CD14-positive monocyte (primary cell): Measurements from ENCODE around the gene TMEM45A. TPM values are rescaled to one million over a fixed set of nuclear protein-coding genes. Genes with fewer than 3 reads are reported as not detected.

ENCODE experiments used
- DNase-seq, 3 donors: peaks; one replicate each; pipeline ENCODE4 v3.0.0-alpha.2; 2011 to 2022
- H2AFZ ChIP-seq: 2 replicates; pipeline ENCODE4 v1.6.0; 2012; ENCODE audit warnings: mild to moderate bottlenecking, low read depth, low read length, inconsistent platforms; ENCODE audit not compliant: insufficient read depth, poor library complexity, severe bottlenecking
- H3K27ac ChIP-seq, 2 donors: 1 replicate in 1 of 2; 2 replicates in 1 of 2; pipeline ENCODE4 v1.5.1; 2012 to 2013; ENCODE audit warnings: low read length in 2 of 2, control low read depth in 1 of 2, inconsistent platforms in 1 of 2, low read depth in 1 of 2, mild to moderate bottlenecking in 1 of 2
- H3K27me3 ChIP-seq, 2 donors: one replicate each; pipeline versions ENCODE4 v1.6.0 to v1.6.1; 2011 to 2013; ENCODE audit warnings: low read length in 2 of 2; ENCODE audit not compliant: control insufficient read depth in 2 of 2, insufficient read depth in 2 of 2
- H3K36me3 ChIP-seq, 2 donors: replicated peaks in 1 of 2; 1 replicate in 1 of 2; 2 replicates in 1 of 2; pipeline versions ENCODE4 v1.5.1 to v1.6.1; 2012 to 2013; ENCODE audit warnings: low read length in 2 of 2, control low read depth in 1 of 2, inconsistent platforms in 1 of 2, mild to moderate bottlenecking in 1 of 2; ENCODE audit not compliant: insufficient read depth in 2 of 2, control insufficient read depth in 1 of 2
- H3K4me1 ChIP-seq, 2 donors: 1 replicate in 1 of 2; 2 replicates in 1 of 2; pipeline versions ENCODE4 v1.5.1 to v1.6.1; 2012 to 2013; ENCODE audit warnings: low read length in 2 of 2, control low read depth in 1 of 2, inconsistent platforms in 1 of 2, mild to moderate bottlenecking in 1 of 2, moderate library complexity in 1 of 2; ENCODE audit not compliant: insufficient read depth in 2 of 2, control insufficient read depth in 1 of 2
- H3K4me2 ChIP-seq: replicated peaks from 2 replicates; pipeline ENCODE3; 2012; ENCODE audit warnings: low read length, moderate library complexity, mild to moderate bottlenecking; ENCODE audit not compliant: poor library complexity, severe bottlenecking; ENCODE audit errors: extremely low read depth
- H3K4me3 ChIP-seq, 3 experiments: fragments of 200-600 bp in 1 of 3; sonication (generic) in 1 of 3; replicated peaks in 1 of 3; 1 replicate in 2 of 3; 2 replicates in 1 of 3; pipeline ENCODE4 v1.5.1; 2011 to 2013; ENCODE audit warnings: low read length in 3 of 3, mild to moderate bottlenecking in 3 of 3, control low read depth in 2 of 3, low read depth in 2 of 3, inconsistent platforms in 1 of 3, moderate library complexity in 1 of 3
- H3K79me2 ChIP-seq: 2 replicates; pipeline ENCODE4 v1.6.0; 2012; ENCODE audit warnings: mild to moderate bottlenecking, control low read depth, inconsistent platforms, low read length, moderate library complexity; ENCODE audit not compliant: insufficient read depth
- H3K9ac ChIP-seq: 2 replicates; pipeline ENCODE4 v1.6.0; 2017; ENCODE audit warnings: low read length, mild to moderate bottlenecking; ENCODE audit not compliant: insufficient read depth, poor library complexity, severe bottlenecking
- H3K9me3 ChIP-seq, 2 donors: replicated peaks in 1 of 2; 1 replicate in 1 of 2; 2 replicates in 1 of 2; pipeline versions ENCODE4 v1.5.1 to v1.6.1; 2012 to 2013; ENCODE audit warnings: low read length in 2 of 2, control low read depth in 1 of 2; ENCODE audit not compliant: control insufficient read depth in 1 of 2, insufficient read depth in 1 of 2
- H4K20me1 ChIP-seq: 2 replicates; pipeline ENCODE4 v1.6.0; 2012; ENCODE audit warnings: mild to moderate bottlenecking, low read length, control low read depth, moderate library complexity; ENCODE audit not compliant: insufficient read depth
- H3K27ac Mint-ChIP-seq, 7 donors: one replicate each; pipeline ENCODE4 v1.8.0; 2020; ENCODE audit warnings: mild to moderate bottlenecking in 7 of 7, mixed read lengths in 7 of 7, moderate library complexity in 6 of 7, inconsistent platforms in 2 of 7
- H3K27me3 Mint-ChIP-seq, 3 donors: one replicate each; pipeline ENCODE4 v1.8.0; 2021 to 2022; ENCODE audit warnings: low read depth in 3 of 3, mild to moderate bottlenecking in 3 of 3, mixed read lengths in 3 of 3, moderate library complexity in 3 of 3, inconsistent platforms in 1 of 3
- H3K36me3 Mint-ChIP-seq, 2 donors: one replicate each; pipeline ENCODE4 v1.8.0; 2020; ENCODE audit warnings: mixed read lengths in 2 of 2, inconsistent platforms in 1 of 2, mild to moderate bottlenecking in 1 of 2
- H3K4me1 Mint-ChIP-seq: one replicate; pipeline ENCODE4 v1.8.0; 2020; ENCODE audit warnings: mild to moderate bottlenecking, mixed read lengths
- H3K4me3 Mint-ChIP-seq, 2 donors: one replicate each; pipeline ENCODE4 v1.8.0; 2020; ENCODE audit warnings: mild to moderate bottlenecking in 2 of 2, mixed read lengths in 2 of 2, moderate library complexity in 1 of 2
- H3K9me3 Mint-ChIP-seq, 7 donors: one replicate each; pipeline ENCODE4 v1.8.0; 2020 to 2022; ENCODE audit warnings: mixed read lengths in 7 of 7, mild to moderate bottlenecking in 6 of 7, moderate library complexity in 6 of 7, inconsistent platforms in 2 of 7
- WGBS: methylation state at CpG from one replicate; pipeline ENCODE4 v1.1.5; 2013; ENCODE audit warnings: missing lambda C conversion rate; ENCODE audit not compliant: insufficient coverage; 5-methylcytosine and 5-hydroxymethylcytosine counted together
- intact Hi-C, 2 donors: fragments of 100-400 bp; cut with micrococcal nuclease; formaldehyde crosslinking; loops; one replicate each; pipeline versions ENCODE4 v1.15.0 to v1.15.1; 2023
- polyA plus RNA-seq, 3 donors: library from polyadenylated mRNA; depleted of rRNA in 1 of 3; unstranded in 2 of 3; stranded (reverse) in 1 of 3; fragments of 300-500 nt in 2 of 3; fragments of >200 nt in 1 of 3; fragmentation: Illumina TruSeq in 2 of 3; gene quantifications; 1 replicate in 2 of 3; 2 replicates in 1 of 3; pipeline ENCODE4 v1.2.3, GENCODE V29; 2012 to 2021
- TF ChIP-seq, protein P1 (sequence below): fragments of 200-600 bp; IDR thresholded peaks from one replicate; pipeline ENCODE4 v1.8.0; 2022; ENCODE audit warnings: antibody characterized with exemption, mild to moderate bottlenecking

Gene TMEM45A
- polyA plus RNA-seq, 3 donors = 0.03 to 1.5 (median 0.97) TPM

DNA sequence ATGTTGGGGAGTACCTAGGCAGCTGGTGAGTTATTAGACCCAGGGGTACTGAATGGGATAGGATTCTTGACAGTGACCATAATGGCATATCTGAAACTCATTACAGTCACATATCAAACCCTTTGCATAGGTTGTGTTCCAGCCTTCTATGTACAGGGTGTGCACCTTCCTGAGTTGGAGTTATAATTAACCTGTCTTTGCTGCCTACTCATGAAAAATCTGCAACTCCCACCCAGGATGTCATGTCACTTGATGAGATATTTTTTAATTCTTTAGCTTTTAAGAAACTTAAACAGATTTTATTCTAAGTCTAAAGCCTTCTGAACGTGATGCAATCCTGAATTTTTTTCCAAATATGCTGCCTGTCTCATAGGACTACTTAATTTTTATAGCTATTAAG is 95.8 kb downstream of the TMEM45A start:
- H3K9me3 Mint-ChIP-seq = peaks cover 0 to 12% (median 3%) of the 10 kb centered on the region in 7 donors
- H3K4me3 Mint-ChIP-seq = no peak overlapping the region
- no peaks in the 10 kb centered on the region for H3K36me3 Mint-ChIP-seq
- H3K27ac ChIP-seq = no peak overlapping the region
- H3K4me1 Mint-ChIP-seq = peaks cover 4% of the 10 kb centered on the region
- no peak overlapping the region for H3K27ac Mint-ChIP-seq
- intact Hi-C loops = no loop called here
- no peaks in the 10 kb centered on the region for H3K79me2 ChIP-seq
- H3K4me1 ChIP-seq = peaks cover 4 to 5% of the 10 kb centered on the region in 2 donors
- no CpG with 5 or more reads among the region's 1 CpG for WGBS
- no peak overlapping the region for H3K4me2 ChIP-seq
- no peak for DNase-seq
- no peaks in the 10 kb centered on the region for H3K36me3 ChIP-seq
- no peak overlapping the region for H3K9ac ChIP-seq
- H3K27me3 ChIP-seq = no peaks in the 10 kb centered on the region
- no peak overlapping the region for H3K4me3 ChIP-seq
- H3K9me3 ChIP-seq = no peaks in the 10 kb centered on the region
- no peak overlapping the region for H2AFZ ChIP-seq
- peaks cover 0 to 4% (median 0%) of the 10 kb centered on the region in 3 donors for H3K27me3 Mint-ChIP-seq
- TF ChIP-seq, protein P1, sequence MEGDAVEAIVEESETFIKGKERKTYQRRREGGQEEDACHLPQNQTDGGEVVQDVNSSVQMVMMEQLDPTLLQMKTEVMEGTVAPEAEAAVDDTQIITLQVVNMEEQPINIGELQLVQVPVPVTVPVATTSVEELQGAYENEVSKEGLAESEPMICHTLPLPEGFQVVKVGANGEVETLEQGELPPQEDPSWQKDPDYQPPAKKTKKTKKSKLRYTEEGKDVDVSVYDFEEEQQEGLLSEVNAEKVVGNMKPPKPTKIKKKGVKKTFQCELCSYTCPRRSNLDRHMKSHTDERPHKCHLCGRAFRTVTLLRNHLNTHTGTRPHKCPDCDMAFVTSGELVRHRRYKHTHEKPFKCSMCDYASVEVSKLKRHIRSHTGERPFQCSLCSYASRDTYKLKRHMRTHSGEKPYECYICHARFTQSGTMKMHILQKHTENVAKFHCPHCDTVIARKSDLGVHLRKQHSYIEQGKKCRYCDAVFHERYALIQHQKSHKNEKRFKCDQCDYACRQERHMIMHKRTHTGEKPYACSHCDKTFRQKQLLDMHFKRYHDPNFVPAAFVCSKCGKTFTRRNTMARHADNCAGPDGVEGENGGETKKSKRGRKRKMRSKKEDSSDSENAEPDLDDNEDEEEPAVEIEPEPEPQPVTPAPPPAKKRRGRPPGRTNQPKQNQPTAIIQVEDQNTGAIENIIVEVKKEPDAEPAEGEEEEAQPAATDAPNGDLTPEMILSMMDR = no peak
- H4K20me1 ChIP-seq = no peaks in the 10 kb centered on the region

DNA sequence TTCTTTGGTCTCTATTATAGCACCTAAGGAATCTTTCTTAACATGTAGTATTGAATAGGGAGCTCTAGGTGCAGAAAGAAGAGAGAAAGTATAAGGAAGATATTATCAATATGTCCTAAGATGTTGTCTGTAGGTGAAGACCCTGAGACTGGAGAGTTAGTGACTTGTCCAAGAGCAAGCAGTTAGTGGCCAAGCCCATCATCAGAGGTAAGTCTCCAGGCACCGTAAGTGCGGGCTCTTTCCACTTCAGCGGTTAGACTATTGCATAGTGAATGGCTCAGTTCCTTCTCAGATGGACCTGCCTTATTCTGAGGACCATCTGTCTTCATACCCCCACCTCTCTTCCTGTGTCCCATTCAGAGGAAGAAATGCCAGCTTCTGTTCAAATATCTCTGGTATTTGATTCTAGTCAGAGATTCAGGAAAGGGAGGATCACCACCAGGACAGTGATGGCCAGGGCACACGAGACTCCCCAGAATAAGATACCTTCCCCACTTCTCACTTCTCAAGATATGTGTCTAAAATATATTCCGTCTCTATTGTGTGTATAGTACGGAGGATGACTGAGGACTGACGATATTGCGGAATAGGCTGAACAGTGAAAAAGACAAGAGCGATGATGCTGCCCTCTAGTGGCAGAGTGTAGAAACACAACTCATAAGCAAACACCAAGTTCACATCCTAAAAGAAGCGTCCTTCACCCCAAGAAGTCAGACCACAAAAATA is 97.9 kb downstream of the TMEM45A start:
- Histone ChIP-seq H3K4me3 (no peak overlapping the region), H3K4me2 (peak overlapping the region; percentile 55), H3K9me3 (no peaks in the 10 kb centered on the region), H3K4me1 (peaks cover 4 to 5% of the 10 kb centered on the region in 2 donors), H3K79me2 (no peaks in the 10 kb centered on the region), H3K36me3 (no peaks in the 10 kb centered on the region), H3K27ac (no peak overlapping the region), H2AFZ (peak overlapping the region; percentile 60), H3K27me3 (no peaks in the 10 kb centered on the region), H4K20me1 (no peaks in the 10 kb centered on the region), H3K9ac (no peak overlapping the region)
- Mint-ChIP-seq H3K9me3 (peaks cover 0 to 12% (median 3%) of the 10 kb centered on the region in 7 donors), H3K27me3 (peaks cover 0 to 4% (median 0%) of the 10 kb centered on the region in 3 donors), H3K4me1 (peaks cover 4% of the 10 kb centered on the region), H3K36me3 (no peaks in the 10 kb centered on the region), H3K27ac (no peak overlapping the region), H3K4me3 (peak overlapping the region in 1 of 2 donors; percentile 18)
- intact Hi-C loops = loop anchor here in 1 of 2 donors (5.0 kb wide), 1 partner anchor 128 kb away; no protein-coding TSS in a partner anchor
- DNase-seq = peak; percentile 65 to 82 (median 77)
- TF ChIP-seq, protein P1 = peak; percentile 87
- WGBS = 73% methylated on average over 3 of the region's 10 CpGs
